Fibroblast of lung (primary cell): ENCODE results near the gene GRHPR. TPM values are rescaled to one million over a fixed set of nuclear protein-coding genes. Genes with fewer than 3 reads are reported as not detected.

Source experiments
- DNase-seq, 2 donors: peaks; one replicate each; pipeline versions ENCODE4 v3.0.0 to v3.0.0-alpha.2; 2010; ENCODE audit warnings: low read depth in 2 of 2
- H2AFZ ChIP-seq: 2 replicates; pipeline ENCODE4 v1.5.1; 2012; ENCODE audit warnings: low read length, control low read depth, inconsistent platforms
- H3K27ac ChIP-seq: 2 replicates; pipeline ENCODE4 v1.5.1; 2011; ENCODE audit warnings: low read length, control low read depth; ENCODE audit not compliant: insufficient read depth
- H3K27me3 ChIP-seq: 2 replicates; pipeline ENCODE4 v1.5.1; 2011; ENCODE audit warnings: mild to moderate bottlenecking, low read length; ENCODE audit not compliant: control insufficient read depth, insufficient read depth
- H3K36me3 ChIP-seq: 2 replicates; pipeline ENCODE4 v1.5.1; 2011; ENCODE audit warnings: low read length; ENCODE audit not compliant: control insufficient read depth, insufficient read depth
- H3K4me1 ChIP-seq: 2 replicates; pipeline ENCODE4 v1.5.1; 2011; ENCODE audit warnings: low read length; ENCODE audit not compliant: control insufficient read depth, insufficient read depth; ENCODE audit errors: extremely low read depth
- H3K4me2 ChIP-seq: 2 replicates; pipeline ENCODE4 v1.5.1; 2011; ENCODE audit warnings: low read length, control low read depth; ENCODE audit not compliant: insufficient read depth; ENCODE audit errors: extremely low read depth
- H3K4me3 ChIP-seq, 4 experiments: fragments of 200-600 bp in 1 of 4; sonication (generic) in 1 of 4; replicated peaks in 1 of 4; 2 replicates each; pipeline ENCODE4 v1.5.1; 2011 to 2016; ENCODE audit warnings: low read length in 4 of 4, low read depth in 3 of 4, mild to moderate bottlenecking in 3 of 4, control low read depth in 2 of 4, inconsistent platforms in 1 of 4, mixed read lengths in 1 of 4; ENCODE audit not compliant: insufficient read depth in 1 of 4; ENCODE audit errors: control extremely low read depth in 1 of 4
- H3K79me2 ChIP-seq: 2 replicates; pipeline ENCODE4 v1.5.1; 2012; ENCODE audit warnings: mild to moderate bottlenecking, low read length, inconsistent platforms; ENCODE audit not compliant: control insufficient read depth, insufficient read depth
- H3K9ac ChIP-seq: 2 replicates; pipeline ENCODE4 v1.5.1; 2011; ENCODE audit warnings: mild to moderate bottlenecking, low read length, control low read depth; ENCODE audit not compliant: insufficient read depth
- H3K9me3 ChIP-seq: 2 replicates; pipeline ENCODE4 v1.5.1; 2012; ENCODE audit warnings: low read depth, low read length; ENCODE audit not compliant: control insufficient read depth, insufficient read depth
- H4K20me1 ChIP-seq: 2 replicates; pipeline ENCODE4 v1.5.1; 2011; ENCODE audit warnings: low read length; ENCODE audit not compliant: control insufficient read depth, insufficient read depth; ENCODE audit errors: extremely low read depth
- EZH2 ChIP-seq: IDR thresholded peaks from 2 replicates; pipeline ENCODE4 v1.5.1; 2012; ENCODE audit warnings: low read length, control low read depth, mild to moderate bottlenecking; ENCODE audit errors: missing control alignments
- polyA plus RNA-seq, 2 donors: library from polyadenylated mRNA; depleted of rRNA in 1 of 2; stranded (reverse) in 1 of 2; unstranded in 1 of 2; fragments of >200 nt; gene quantifications; 2 replicates each; pipeline ENCODE4 v1.2.1, GENCODE V29; 2011 to 2012; ENCODE audit warnings: missing spikeins in 1 of 2
- total RNA-seq: library from RNA; depleted of rRNA; stranded (reverse); fragments of >200 nt; gene quantifications from 2 replicates; pipeline ENCODE4 v1.2.1, GENCODE V29; 2014
- TF ChIP-seq, protein P1 (sequence below), 2 donors: IDR thresholded peaks in 1 of 2; conservative IDR thresholded peaks in 1 of 2; 1 replicate in 1 of 2; 2 replicates in 1 of 2; pipeline ENCODE4 v1.5.1; 2011 to 2012; ENCODE audit warnings: low read length in 2 of 2, control low read depth in 1 of 2, inconsistent platforms in 1 of 2, low read depth in 1 of 2, mild to moderate bottlenecking in 1 of 2

GRHPR gene
- total and polyA plus RNA-seq, 2 donors (not counting 1 experiment from before 2014, with no cell fraction given), result 107 to 108 TPM

DNA sequence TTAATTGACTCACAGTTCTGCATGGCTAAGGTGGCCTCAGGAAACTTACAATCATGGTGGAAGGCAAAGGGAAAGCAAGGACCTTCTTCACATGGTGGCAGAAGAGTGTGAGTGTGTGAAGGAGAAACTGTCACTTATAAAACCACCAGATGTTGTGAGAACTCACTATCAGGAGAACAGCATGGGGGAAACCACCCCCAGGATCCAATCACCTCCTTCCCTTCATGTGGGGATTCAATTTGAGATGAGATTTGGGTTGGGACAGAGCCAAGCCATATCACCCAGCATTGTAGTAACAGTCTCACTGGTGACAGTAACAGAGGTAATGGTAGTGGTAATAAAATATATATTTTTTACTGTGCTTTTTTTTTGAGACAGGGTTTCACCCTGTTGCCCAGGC, 24.6 kb downstream of the GRHPR start:
- no peak for TF ChIP-seq EZH2
- TF ChIP-seq, protein P1, sequence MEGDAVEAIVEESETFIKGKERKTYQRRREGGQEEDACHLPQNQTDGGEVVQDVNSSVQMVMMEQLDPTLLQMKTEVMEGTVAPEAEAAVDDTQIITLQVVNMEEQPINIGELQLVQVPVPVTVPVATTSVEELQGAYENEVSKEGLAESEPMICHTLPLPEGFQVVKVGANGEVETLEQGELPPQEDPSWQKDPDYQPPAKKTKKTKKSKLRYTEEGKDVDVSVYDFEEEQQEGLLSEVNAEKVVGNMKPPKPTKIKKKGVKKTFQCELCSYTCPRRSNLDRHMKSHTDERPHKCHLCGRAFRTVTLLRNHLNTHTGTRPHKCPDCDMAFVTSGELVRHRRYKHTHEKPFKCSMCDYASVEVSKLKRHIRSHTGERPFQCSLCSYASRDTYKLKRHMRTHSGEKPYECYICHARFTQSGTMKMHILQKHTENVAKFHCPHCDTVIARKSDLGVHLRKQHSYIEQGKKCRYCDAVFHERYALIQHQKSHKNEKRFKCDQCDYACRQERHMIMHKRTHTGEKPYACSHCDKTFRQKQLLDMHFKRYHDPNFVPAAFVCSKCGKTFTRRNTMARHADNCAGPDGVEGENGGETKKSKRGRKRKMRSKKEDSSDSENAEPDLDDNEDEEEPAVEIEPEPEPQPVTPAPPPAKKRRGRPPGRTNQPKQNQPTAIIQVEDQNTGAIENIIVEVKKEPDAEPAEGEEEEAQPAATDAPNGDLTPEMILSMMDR (conservative IDR thresholded peaks at IDR 0.05 in 1 of 2, IDR thresholded peaks at IDR 0.05 in 1 of 2; ENCODE audit: low read depth in 1 of 2, low read length in 2 of 2), result no peak
- no peak for DNase-seq
- Histone ChIP-seq H3K36me3 (peaks cover 3% of the 10 kb centered on the region), H3K4me1 (no peaks in the 10 kb centered on the region), H3K27ac (no peak overlapping the region), H3K27me3 (no peaks in the 10 kb centered on the region), H4K20me1 (no peaks in the 10 kb centered on the region), H3K79me2 (peaks cover 15% of the 10 kb centered on the region), H3K4me2 (no peak overlapping the region), H3K9me3 (no peaks in the 10 kb centered on the region), H2AFZ (no peak overlapping the region), H3K9ac (no peak overlapping the region), H3K4me3 (no peak overlapping the region)

DNA sequence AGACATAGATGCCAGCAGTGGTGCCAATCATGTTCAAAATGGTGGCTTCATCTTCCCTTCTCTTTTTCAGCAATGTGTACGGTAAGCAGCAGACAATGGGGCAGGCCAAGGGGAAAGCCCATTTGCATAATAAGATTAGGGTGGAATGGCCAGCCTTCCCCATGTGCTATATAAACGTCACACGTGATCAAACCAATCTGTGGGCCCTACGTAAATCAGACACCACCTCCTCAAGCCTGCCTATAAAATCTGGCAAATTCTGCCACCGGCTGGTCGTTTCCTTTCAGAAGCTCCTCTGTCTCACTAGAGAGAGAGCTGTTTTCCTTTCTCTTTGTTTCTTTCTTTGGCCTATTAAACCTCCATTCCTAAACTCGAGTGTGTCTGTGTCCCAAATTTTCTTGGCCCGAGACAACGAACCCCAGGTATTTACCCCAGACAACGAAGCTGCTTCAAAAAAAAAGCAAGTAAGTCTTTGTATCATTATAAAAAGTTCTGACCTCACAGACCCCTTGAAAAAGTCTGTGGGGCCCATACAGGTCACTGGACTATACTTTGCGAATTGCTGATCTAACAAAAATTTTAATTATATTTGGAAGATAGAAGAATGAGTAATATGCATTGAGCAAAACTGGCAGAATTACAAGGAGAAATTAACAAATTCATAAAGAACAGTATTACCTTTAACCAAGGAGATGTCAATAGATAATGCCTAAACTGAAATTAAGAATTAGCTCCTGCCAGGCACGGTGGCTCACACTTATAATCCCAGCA, 27.6 kb downstream of the GRHPR start:
- TF ChIP-seq, protein P1 (conservative IDR thresholded peaks at IDR 0.05 in 1 of 2, IDR thresholded peaks at IDR 0.05 in 1 of 2; ENCODE audit: low read depth in 1 of 2, low read length in 2 of 2), result no peak
- TF ChIP-seq EZH2, result no peak
- Histone ChIP-seq H3K27ac (no peak overlapping the region), H4K20me1 (no peaks in the 10 kb centered on the region), H3K9ac (no peak overlapping the region), H3K36me3 (peaks cover 1% of the 10 kb centered on the region), H2AFZ (no peak overlapping the region), H3K79me2 (peaks cover 24% of the 10 kb centered on the region), H3K27me3 (no peaks in the 10 kb centered on the region), H3K4me1 (peaks cover 5% of the 10 kb centered on the region), H3K4me3 (no peak overlapping the region), H3K9me3 (no peaks in the 10 kb centered on the region), H3K4me2 (no peak overlapping the region)
- no peak for DNase-seq

DNA sequence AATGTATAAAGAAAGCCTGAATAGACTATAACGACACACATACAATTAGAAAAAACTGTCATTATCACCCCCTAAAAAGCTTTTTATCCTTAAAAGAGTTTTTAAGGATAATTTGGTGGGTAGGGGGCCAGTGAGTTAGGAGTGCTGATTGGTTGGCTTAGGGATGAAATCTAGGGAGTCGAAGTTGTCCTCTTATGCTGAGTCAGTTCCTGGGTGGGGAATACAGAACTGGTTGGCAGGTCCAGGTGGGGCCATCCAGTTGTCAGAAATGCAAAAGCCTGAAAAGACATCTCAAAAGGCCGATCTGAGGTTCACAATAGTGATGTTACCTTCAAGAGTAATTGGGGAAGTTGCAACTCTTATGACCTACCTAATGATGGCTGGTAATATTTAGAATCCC, 29.1 kb downstream of the GRHPR start:
- Histone ChIP-seq H3K9me3 (no peaks in the 10 kb centered on the region), H3K4me3 (no peak overlapping the region), H4K20me1 (no peaks in the 10 kb centered on the region), H3K4me2 (no peak overlapping the region), H3K79me2 (peaks cover 36% of the 10 kb centered on the region), H3K27ac (no peak overlapping the region), H3K4me1 (peaks cover 5% of the 10 kb centered on the region), H3K9ac (no peak overlapping the region), H3K36me3 (peaks cover 1% of the 10 kb centered on the region), H3K27me3 (no peaks in the 10 kb centered on the region), H2AFZ (no peak overlapping the region)
- no peak for TF ChIP-seq EZH2
- TF ChIP-seq, protein P1 (conservative IDR thresholded peaks at IDR 0.05 in 1 of 2, IDR thresholded peaks at IDR 0.05 in 1 of 2; ENCODE audit: low read depth in 1 of 2, low read length in 2 of 2), result no peak
- no peak for DNase-seq
